ENCODE measurements around the gene SNRPB2.

DNA sequence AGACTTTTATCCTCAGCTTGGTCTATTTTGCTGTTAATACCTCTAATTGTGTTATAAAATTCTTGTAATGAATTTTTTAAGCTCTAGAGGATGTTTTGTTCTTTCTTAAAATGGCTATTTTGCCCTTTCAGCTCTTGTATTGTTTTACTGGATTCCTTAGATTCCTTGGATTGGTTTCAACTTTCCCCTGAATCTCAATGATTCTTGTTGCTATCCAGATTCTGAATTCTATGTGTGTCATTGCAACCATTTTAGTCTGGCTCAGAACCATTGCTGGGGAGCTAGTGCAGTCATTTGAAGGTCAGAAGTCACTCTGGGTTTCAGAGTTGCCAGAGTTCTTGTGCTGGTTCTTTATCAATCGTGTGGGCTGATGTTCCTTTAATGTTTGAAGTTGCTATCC, 55.4 kb downstream of the SNRPB2 start:
- TF ChIP-seq CTCF (conservative IDR thresholded peaks at IDR 0.05 in 1 of 2, IDR thresholded peaks at IDR 0.05 in 1 of 2; ENCODE audit: extremely low read depth in 1 of 2, insufficient read depth in 1 of 2, low read depth in 1 of 2, low read length in 2 of 2), result no peak
- TF ChIP-seq EZH2 (IDR thresholded peaks at IDR 0.05; ENCODE audit: borderline replicate concordance, low read length), result no peak
